ENCODE data around the gene PLA2R1.

Gene PLA2R1

DNA sequence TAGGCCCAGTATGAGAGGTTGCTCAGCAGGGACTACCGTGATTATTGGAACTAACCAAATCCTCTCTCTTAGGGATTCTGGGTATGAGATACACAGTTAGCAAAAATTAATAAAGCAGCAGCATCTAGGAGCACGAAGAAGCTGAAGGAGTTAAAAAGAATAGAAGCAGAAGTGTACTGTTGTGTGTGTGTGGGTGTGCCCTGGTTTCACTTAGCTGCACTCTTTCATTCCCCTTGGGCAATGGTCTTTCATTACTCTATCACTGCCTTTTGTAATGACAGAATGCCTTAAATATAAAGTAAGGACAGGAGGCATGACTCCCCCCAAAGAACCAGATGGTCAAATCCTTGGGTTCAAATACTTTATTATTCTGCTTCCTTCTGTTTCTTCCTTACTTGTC is 148.5 kb downstream of the PLA2R1 start:
- no peak for DNase-seq (ENCODE audit: low read depth)
- no peak overlapping the region for H3K4me3 ChIP-seq (ENCODE audit: low read depth, low read length)
- no peak for TF ChIP-seq CTCF (IDR thresholded peaks at IDR 0.05; ENCODE audit: low read depth, low read length, missing control alignments)

GRCh38 chr2:159912580-159912979 is 149.8 kb downstream of the PLA2R1 start:
- no peak overlapping the region for H3K4me3 ChIP-seq (ENCODE audit: low read depth, low read length)
- DNase-seq (ENCODE audit: low read depth): no peak
- no peak for TF ChIP-seq CTCF (IDR thresholded peaks at IDR 0.05; ENCODE audit: low read depth, low read length, missing control alignments)

DNA sequence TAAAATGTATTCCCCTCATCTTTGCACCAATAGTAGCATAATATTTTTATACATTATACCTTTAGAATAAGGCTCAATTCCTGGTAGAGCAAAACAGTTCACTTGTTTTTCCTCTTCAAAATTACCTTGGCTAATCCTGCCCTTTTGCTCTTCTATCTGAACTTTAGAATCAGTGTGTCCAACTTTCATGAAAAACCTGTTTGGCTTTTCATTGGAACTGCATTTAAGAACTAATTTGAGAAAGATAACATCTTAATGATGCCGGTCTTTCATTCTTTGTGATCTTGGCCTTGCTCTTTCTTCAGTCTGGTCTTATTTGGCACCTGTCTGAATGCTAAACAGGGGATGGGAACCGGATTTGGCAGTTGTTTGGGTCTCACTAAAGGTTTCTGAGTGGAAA is 151.5 kb downstream of the PLA2R1 start:
- H3K4me3 ChIP-seq (ENCODE audit: low read depth, low read length): no peak overlapping the region
- no peak for TF ChIP-seq CTCF (IDR thresholded peaks at IDR 0.05; ENCODE audit: low read depth, low read length, missing control alignments)
- DNase-seq (ENCODE audit: low read depth): no peak

DNA sequence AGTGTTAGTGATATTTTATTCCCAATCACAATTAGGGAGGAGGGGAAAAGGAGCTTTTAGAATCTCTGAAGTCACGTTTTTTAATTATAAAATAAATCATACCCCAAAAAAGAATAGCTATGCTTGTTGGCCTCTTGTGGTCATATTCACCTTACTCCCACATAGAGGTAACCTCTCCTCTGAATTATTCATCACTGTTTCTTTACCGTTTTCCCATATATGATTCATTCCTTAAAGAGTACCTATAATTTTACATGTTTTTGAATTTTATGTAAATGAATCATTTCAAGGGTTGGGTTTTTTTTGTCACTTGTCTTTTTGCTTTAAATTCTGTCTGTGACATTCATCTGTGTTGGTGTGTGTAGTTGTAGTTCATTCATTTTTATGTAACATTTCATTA is 153.8 kb downstream of the PLA2R1 start:
- no peak for DNase-seq (ENCODE audit: low read depth)
- H3K4me3 ChIP-seq (ENCODE audit: low read depth, low read length): no peak overlapping the region
- no peak for TF ChIP-seq CTCF (IDR thresholded peaks at IDR 0.05; ENCODE audit: low read depth, low read length, missing control alignments)

- no peak overlapping the region for H3K4me3 ChIP-seq (ENCODE audit: low read depth, low read length)
- no peak for TF ChIP-seq CTCF (IDR thresholded peaks at IDR 0.05; ENCODE audit: low read depth, low read length, missing control alignments)
- DNase-seq (ENCODE audit: low read depth): no peak
Measured at GRCh38 chr2:159907909-159908308, 154.5 kb downstream of the PLA2R1 start.

DNA sequence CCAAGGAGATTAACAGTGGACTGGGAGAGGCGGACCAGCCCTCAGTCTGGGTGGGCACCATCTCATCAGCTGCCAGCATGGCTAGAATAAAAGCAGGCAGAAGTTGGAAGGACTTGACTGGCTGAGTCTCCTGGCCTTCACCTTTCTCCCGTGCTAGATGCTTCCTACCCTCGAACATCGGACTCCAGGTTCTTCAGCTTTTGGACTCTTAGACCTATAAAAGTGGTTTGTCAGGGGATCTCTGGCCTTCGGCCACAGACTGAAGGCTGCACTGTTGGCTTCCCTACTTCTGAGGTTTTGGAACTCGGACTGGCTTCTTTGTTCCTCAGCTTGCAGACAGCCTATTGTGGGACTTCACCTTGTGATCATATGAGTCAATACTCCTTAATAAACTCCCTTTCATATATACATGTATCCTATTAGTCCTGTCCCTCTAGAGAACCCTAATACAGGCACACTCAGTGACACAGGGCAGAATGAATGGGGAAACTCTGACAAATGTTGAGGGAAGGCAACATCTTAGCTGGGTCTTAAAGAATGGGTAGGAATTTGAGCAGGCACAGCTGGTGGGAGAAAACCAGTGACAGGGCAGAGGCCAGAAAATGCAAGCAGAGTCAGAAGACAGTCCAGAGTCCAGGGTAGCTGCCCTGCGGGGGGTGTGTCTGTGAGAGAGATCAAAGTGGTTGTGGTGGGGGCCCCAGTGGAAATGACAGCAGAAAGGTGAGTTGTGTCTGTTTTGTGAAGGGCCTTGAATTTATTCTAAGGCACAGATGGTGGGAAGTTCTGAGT is 156.3 kb downstream of the PLA2R1 start:
- no peak for TF ChIP-seq CTCF (IDR thresholded peaks at IDR 0.05; ENCODE audit: low read depth, low read length, missing control alignments)
- no peak for DNase-seq (ENCODE audit: low read depth)
- no peak overlapping the region for H3K4me3 ChIP-seq (ENCODE audit: low read depth, low read length)

DNA sequence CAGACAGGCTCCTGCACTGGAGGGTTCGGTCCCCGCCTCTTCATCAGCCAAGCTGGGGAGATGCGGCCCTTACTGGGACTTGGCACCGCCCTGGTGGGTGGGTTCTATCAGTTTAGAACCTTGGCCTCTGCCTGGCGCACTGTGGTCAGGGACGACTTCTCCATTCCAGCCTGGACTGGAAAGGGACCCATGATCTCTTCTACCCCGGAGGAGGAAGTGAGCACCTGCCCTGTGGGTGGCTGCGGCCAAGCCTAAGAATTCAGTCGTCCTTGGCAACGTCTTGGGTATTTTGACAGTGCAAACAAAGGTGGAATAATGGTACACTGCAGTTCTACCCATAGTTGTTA is 157.5 kb downstream of the PLA2R1 start:
- no peak for TF ChIP-seq CTCF (IDR thresholded peaks at IDR 0.05; ENCODE audit: low read depth, low read length, missing control alignments)
- H3K4me3 ChIP-seq (ENCODE audit: low read depth, low read length): peak overlapping the region; percentile 95
- peak; percentile 49 for DNase-seq (ENCODE audit: low read depth)
